ENCODE data around the gene PRSS12. TPM values are rescaled to one million over a fixed set of nuclear protein-coding genes. Genes with fewer than 3 reads are reported as not detected.

The PRSS12 gene
- total RNA-seq, 1 experiment from 2014 or later: 14.1 TPM

DNA sequence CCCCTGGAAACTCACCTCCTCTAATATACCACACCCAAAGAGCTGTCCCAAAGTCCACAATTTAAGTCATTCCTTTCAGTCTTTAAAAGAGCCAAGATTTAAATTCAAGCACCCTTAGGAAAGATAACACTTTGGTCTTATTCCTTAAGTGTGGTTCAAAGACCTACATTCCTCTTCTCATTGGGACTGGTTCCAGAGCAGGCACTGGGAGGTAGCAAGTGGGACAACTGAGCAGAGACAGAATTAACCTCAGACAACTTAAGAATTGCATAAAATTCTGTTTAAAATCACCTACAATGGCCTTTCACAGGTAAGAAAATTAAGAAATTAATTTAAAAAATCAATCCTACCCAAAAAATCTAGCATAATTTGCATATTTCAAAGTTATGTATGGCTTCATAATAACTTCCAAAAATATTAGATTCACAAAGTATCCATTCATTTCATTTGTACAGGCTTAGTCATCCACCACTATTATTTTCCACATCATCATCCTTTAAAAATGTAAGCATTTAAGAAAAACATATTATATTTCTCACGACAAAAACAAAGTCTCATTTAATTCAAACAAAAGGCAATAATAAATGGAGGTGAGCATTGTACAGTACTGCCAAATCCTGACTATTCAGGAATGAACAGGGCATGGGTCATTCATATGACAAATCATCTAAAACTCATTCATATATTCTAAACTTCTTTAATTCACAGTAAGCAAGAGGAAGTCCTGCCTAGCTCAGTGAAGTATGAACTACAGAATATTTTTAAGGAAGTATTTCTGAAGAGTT is 13.6 kb downstream of the PRSS12 start:
- H3K4me3 Mint-ChIP-seq: no peak overlapping the region
- POLR2A ChIA-PET: no interaction called here
- DNase-seq (ENCODE audit: low spot score) (no peak), ATAC-seq (no peak)
- CTCF ChIA-PET: interaction anchor here (4.0 to 6.3 kb wide), 2 partner anchors 13 to 14 kb away, joined by 29 to 63 read pairs; partner anchors contain the start of gene PRSS12
- no peaks in the 10 kb centered on the region for H3K36me3 Mint-ChIP-seq
- H3K4me1 Mint-ChIP-seq: peaks cover 38% of the 10 kb centered on the region
- H3K9me3 Mint-ChIP-seq: no peaks in the 10 kb centered on the region
- H3K27ac Mint-ChIP-seq: no peak overlapping the region
- H3K27me3 Mint-ChIP-seq (ENCODE audit: low read depth): no peaks in the 10 kb centered on the region
- TF ChIP-seq JUN (CRISPR knock-in tag; IDR thresholded peaks at IDR 0.05) (no peak), JAZF1 (CRISPR knock-in tag; IDR thresholded peaks at IDR 0.05) (no peak), ZNF219 (CRISPR knock-in tag; IDR thresholded peaks at IDR 0.05; ENCODE audit: borderline replicate concordance) (no peak), ATF3 (CRISPR knock-in tag; conservative IDR thresholded peaks at IDR 0.05) (no peak), MLX (CRISPR knock-in tag; IDR thresholded peaks at IDR 0.05) (no peak), NFATC4 (CRISPR knock-in tag; IDR thresholded peaks at IDR 0.05) (no peak), FOXK1 (CRISPR knock-in tag; IDR thresholded peaks at IDR 0.05) (no peak), IRF2 (CRISPR knock-in tag; IDR thresholded peaks at IDR 0.05; ENCODE audit: borderline replicate concordance, low read depth) (no peak), PREB (CRISPR knock-in tag; IDR thresholded peaks at IDR 0.05; ENCODE audit: borderline replicate concordance) (no peak)
- TF ChIP-seq, protein P1, sequence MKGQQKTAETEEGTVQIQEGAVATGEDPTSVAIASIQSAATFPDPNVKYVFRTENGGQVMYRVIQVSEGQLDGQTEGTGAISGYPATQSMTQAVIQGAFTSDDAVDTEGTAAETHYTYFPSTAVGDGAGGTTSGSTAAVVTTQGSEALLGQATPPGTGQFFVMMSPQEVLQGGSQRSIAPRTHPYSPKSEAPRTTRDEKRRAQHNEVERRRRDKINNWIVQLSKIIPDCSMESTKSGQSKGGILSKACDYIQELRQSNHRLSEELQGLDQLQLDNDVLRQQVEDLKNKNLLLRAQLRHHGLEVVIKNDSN (CRISPR knock-in tag; IDR thresholded peaks at IDR 0.05): no peak
- TF ChIP-seq, protein P2, sequence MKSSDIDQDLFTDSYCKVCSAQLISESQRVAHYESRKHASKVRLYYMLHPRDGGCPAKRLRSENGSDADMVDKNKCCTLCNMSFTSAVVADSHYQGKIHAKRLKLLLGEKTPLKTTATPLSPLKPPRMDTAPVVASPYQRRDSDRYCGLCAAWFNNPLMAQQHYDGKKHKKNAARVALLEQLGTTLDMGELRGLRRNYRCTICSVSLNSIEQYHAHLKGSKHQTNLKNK (CRISPR knock-in tag; IDR thresholded peaks at IDR 0.05): no peak

GRCh38 chr4:118338518-118338917 is 14.3 kb downstream of the PRSS12 start:
- CTCF ChIA-PET: interaction anchor here (4.0 kb wide), 1 partner anchor 14 kb away, joined by 29 read pairs; the partner anchor contains the start of gene PRSS12

More at GRCh38 chr4:118338518-118338917, 14.3 kb downstream of the PRSS12 start:
- Mint-ChIP-seq H3K27me3 (ENCODE audit: low read depth) (no peaks in the 10 kb centered on the region), H3K4me1 (peaks cover 38% of the 10 kb centered on the region), H3K27ac (no peak overlapping the region), H3K9me3 (no peaks in the 10 kb centered on the region), H3K4me3 (no peak overlapping the region), H3K36me3 (no peaks in the 10 kb centered on the region)
- no peak for ATAC-seq
- TF ChIP-seq, protein P3, sequence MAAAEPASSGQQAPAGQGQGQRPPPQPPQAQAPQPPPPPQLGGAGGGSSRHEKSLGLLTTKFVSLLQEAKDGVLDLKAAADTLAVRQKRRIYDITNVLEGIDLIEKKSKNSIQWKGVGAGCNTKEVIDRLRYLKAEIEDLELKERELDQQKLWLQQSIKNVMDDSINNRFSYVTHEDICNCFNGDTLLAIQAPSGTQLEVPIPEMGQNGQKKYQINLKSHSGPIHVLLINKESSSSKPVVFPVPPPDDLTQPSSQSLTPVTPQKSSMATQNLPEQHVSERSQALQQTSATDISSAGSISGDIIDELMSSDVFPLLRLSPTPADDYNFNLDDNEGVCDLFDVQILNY (CRISPR knock-in tag; IDR thresholded peaks at IDR 0.05): no peak
- TF ChIP-seq NR2C2 (CRISPR knock-in tag; IDR thresholded peaks at IDR 0.05): no peak
- no peak for TF ChIP-seq ELF4 (CRISPR knock-in tag; IDR thresholded peaks at IDR 0.05; ENCODE audit: low read depth)
- no peak for TF ChIP-seq ZNF263 (CRISPR knock-in tag; IDR thresholded peaks at IDR 0.05; ENCODE audit: low read depth)
- no peak for TF ChIP-seq PRRX2 (CRISPR knock-in tag; IDR thresholded peaks at IDR 0.05)
- no peak for TF ChIP-seq SMAD3 (CRISPR knock-in tag; IDR thresholded peaks at IDR 0.05; ENCODE audit: borderline replicate concordance)
- TF ChIP-seq, protein P1 (CRISPR knock-in tag; IDR thresholded peaks at IDR 0.05): no peak
- TF ChIP-seq ZNF219 (CRISPR knock-in tag; IDR thresholded peaks at IDR 0.05; ENCODE audit: borderline replicate concordance): no peak
- no peak for TF ChIP-seq RORB (CRISPR knock-in tag; IDR thresholded peaks at IDR 0.05)
- no peak for TF ChIP-seq FOXJ3 (CRISPR knock-in tag; IDR thresholded peaks at IDR 0.05; ENCODE audit: borderline replicate concordance)
- no peak for TF ChIP-seq CREM (CRISPR knock-in tag; IDR thresholded peaks at IDR 0.05)
- TF ChIP-seq ESRRA (CRISPR knock-in tag; IDR thresholded peaks at IDR 0.05; ENCODE audit: borderline replicate concordance): no peak
- DNase-seq (ENCODE audit: low spot score): no peak
- POLR2A ChIA-PET: no interaction called here

Measured in WTC11 (cell line).